A549 (cell line): ENCODE measurements around the gene CDH7.

Experiments
- BCL3 ChIP-seq: fragments of >200 bp; sonication (Bioruptor Twin); formaldehyde crosslinking; IDR thresholded peaks from 3 replicates; pipeline ENCODE4 v1.6.1; 2016
- CTCF ChIP-seq: fragments of >200 bp; sonication (Bioruptor Twin); formaldehyde crosslinking; IDR thresholded peaks from 3 replicates; pipeline ENCODE4 v1.5.1; 2016
- EP300 ChIP-seq, 2 experiments: fragments of >200 bp; sonication (Bioruptor Twin); formaldehyde crosslinking; IDR thresholded peaks; 2 replicates in 1 of 2; 3 replicates in 1 of 2; pipeline ENCODE4 v1.6.1; 2016 to 2017
- MAX ChIP-seq: IDR thresholded peaks from 2 replicates; pipeline ENCODE4 v1.6.1; 2012
- NPAS2 ChIP-seq: fragments of 250-450 bp; sonication (Bioruptor Pico); IDR thresholded peaks from 2 replicates; pipeline ENCODE4 v1.8.0; 2022; ENCODE audit warnings: mild to moderate bottlenecking, moderate library complexity, borderline replicate concordance
- PBX3 ChIP-seq: IDR thresholded peaks from 2 replicates; pipeline ENCODE4 v1.6.1; 2012
- REST ChIP-seq: fragments of 200-600 bp; sonication (generic); IDR thresholded peaks from 2 replicates; pipeline ENCODE4 v1.6.1; 2016; ENCODE audit warnings: antibody characterized with exemption, mild to moderate bottlenecking, moderate library complexity
- SMC3 ChIP-seq: fragments of >200 bp; sonication (Bioruptor Twin); formaldehyde crosslinking; IDR thresholded peaks from 3 replicates; pipeline ENCODE4 v1.6.1; 2018; ENCODE audit warnings: inconsistent platforms
- USF2 ChIP-seq: fragments of 450-650 bp; IDR thresholded peaks from 2 replicates; pipeline ENCODE4 v1.6.1; 2014; ENCODE audit warnings: antibody characterized with exemption

GRCh38 chr18:65827444-65827843, 76.6 kb downstream of the CDH7 start:
- TF ChIP-seq BCL3 (no peak), SMC3 (no peak), REST (no peak), CTCF (no peak), NPAS2 (CRISPR knock-in tag) (no peak), EP300 (IDR thresholded peaks at IDR 0.05) (no peak), PBX3 (no peak), MAX (no peak), USF2 (no peak)
